BLaER1 (cell line): ENCODE results near the gene TBL1XR1.

Source experiments
- H3K27ac ChIP-seq: shearing (Covaris generic); formaldehyde crosslinking; 2 replicates; pipeline ENCODE4 v1.8.1; 2022
- H3K27me3 ChIP-seq: shearing (Covaris generic); formaldehyde crosslinking; 2 replicates; pipeline ENCODE4 v1.8.1; 2022
- H3K36me3 ChIP-seq: shearing (Covaris generic); formaldehyde crosslinking; 2 replicates; pipeline ENCODE4 v1.8.1; 2022
- H3K4me1 ChIP-seq: shearing (Covaris generic); formaldehyde crosslinking; 2 replicates; pipeline ENCODE4 v1.8.1; 2022
- H3K4me2 ChIP-seq: shearing (Covaris generic); formaldehyde crosslinking; 2 replicates; pipeline ENCODE4 v1.8.1; 2022
- H3K4me3 ChIP-seq: shearing (Covaris generic); formaldehyde crosslinking; 2 replicates; pipeline ENCODE4 v1.8.1; 2022
- H3K9ac ChIP-seq: shearing (Covaris generic); formaldehyde crosslinking; 2 replicates; pipeline ENCODE4 v1.8.1; 2022
- H3K9me3 ChIP-seq: shearing (Covaris generic); formaldehyde crosslinking; 2 replicates; pipeline ENCODE4 v1.8.1; 2022
- H4K20me1 ChIP-seq: shearing (Covaris generic); formaldehyde crosslinking; 2 replicates; pipeline ENCODE4 v1.8.1; 2022
- Cebpa-rat ChIP-seq: shearing (Covaris generic); IDR thresholded peaks from 2 replicates; pipeline ENCODE4 v1.8.1; 2022

TBL1XR1 gene

GRCh38 chr3:177197041-177197726 is at the start of gene TBL1XR1:
TSS of gene TBL1XR1 (minus strand) at chr3:177197482. CDS start at chr3:177064977, 132,505 bp downstream.
- peak within 1 kb of the TSS; percentile 100 for H3K27ac ChIP-seq
- H3K4me2 ChIP-seq, result peak within 1 kb of the TSS; percentile 89
- no peaks in the 10 kb centered on the region for H3K9me3 ChIP-seq
- TF ChIP-seq Cebpa-rat, result no peak
- no peaks in the 10 kb centered on the region for H3K27me3 ChIP-seq
- peaks cover 31% of the 10 kb centered on the region for H4K20me1 ChIP-seq
- peaks cover 57% of the 10 kb centered on the region for H3K4me1 ChIP-seq
- H3K4me3 ChIP-seq, result peak within 1 kb of the TSS; percentile 89
- peaks cover 16% of the 10 kb centered on the region; the same call in 1 of the 2 replicates for H3K36me3 ChIP-seq
- H3K9ac ChIP-seq, result peak within 1 kb of the TSS; percentile 97

GRCh38 chr3:177245250-177245649 is 48.0 kb upstream of the TBL1XR1 start:
- Histone ChIP-seq H3K4me3 (no peak overlapping the region), H3K9me3 (peaks cover 24% of the 10 kb centered on the region), H3K4me2 (no peak overlapping the region), H3K27ac (no peak overlapping the region), H3K4me1 (no peaks in the 10 kb centered on the region), H3K9ac (no peak overlapping the region), H3K36me3 (no peaks in the 10 kb centered on the region), H3K27me3 (no peaks in the 10 kb centered on the region), H4K20me1 (no peaks in the 10 kb centered on the region)
- no peak for TF ChIP-seq Cebpa-rat

DNA sequence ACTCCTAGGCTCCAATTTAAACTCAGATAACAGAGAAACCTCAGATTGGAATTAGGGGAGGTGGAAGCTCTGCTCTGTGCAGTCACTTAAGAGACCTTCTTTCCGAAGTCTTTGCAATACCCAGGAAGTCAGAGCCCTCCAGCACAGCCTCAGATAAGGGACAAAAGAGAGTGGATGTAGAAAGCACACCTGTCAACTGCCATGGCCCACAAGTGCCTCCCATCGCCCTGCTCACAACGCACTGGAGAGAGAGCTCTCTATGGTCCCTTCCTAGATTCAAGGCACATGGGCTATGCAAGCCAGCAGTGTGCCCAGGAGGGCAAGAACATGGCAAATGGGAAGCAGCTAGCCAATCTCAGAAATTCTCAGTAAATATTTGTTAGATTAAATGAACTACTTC is 47.3 kb upstream of the TBL1XR1 start:
- Histone ChIP-seq H3K27me3 (no peaks in the 10 kb centered on the region), H3K4me1 (no peaks in the 10 kb centered on the region)

DNA sequence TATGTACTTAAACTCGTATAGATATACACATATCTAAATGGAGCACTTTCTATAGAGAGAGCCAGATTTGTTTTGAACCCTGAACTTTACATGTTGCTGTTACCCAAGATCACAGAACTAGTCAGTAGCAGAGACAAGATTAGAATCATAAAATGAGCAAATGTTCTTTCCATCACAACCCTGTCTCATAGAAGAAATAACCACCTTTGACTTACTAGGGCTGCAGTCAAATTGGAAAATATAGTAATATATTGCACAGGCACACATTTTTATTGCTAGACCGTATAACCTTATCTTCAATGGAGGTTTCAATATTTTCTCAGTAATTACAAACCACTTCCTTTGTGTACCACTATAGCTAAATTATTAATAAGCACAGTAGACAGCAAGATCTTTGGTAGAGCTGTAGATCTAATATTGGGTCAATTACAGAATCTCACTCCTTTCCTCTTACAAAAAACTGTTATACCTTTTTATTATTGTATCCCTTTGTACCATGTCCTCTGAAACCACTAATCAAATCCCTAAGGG is 41.5 kb upstream of the TBL1XR1 start:
- Histone ChIP-seq H3K9ac (no peak overlapping the region), H3K4me2 (no peak overlapping the region), H3K27me3 (no peaks in the 10 kb centered on the region), H4K20me1 (no peaks in the 10 kb centered on the region), H3K27ac (no peak overlapping the region), H3K36me3 (no peaks in the 10 kb centered on the region), H3K4me1 (peaks cover 7% of the 10 kb centered on the region; the same call in 1 of the 2 replicates), H3K9me3 (peaks cover 9% of the 10 kb centered on the region; the same call in 1 of the 2 replicates), H3K4me3 (no peak overlapping the region)
- TF ChIP-seq Cebpa-rat, result no peak

More for the DNA sequence above, 47.3 kb upstream of the TBL1XR1 start:
- no peaks in the 10 kb centered on the region for H4K20me1 ChIP-seq
- no peak for TF ChIP-seq Cebpa-rat
- no peak overlapping the region for H3K9ac ChIP-seq
- no peak overlapping the region for H3K4me3 ChIP-seq
- peaks cover 25% of the 10 kb centered on the region for H3K9me3 ChIP-seq
- no peaks in the 10 kb centered on the region for H3K36me3 ChIP-seq
- no peak overlapping the region for H3K4me2 ChIP-seq
- H3K27ac ChIP-seq, result no peak overlapping the region

DNA sequence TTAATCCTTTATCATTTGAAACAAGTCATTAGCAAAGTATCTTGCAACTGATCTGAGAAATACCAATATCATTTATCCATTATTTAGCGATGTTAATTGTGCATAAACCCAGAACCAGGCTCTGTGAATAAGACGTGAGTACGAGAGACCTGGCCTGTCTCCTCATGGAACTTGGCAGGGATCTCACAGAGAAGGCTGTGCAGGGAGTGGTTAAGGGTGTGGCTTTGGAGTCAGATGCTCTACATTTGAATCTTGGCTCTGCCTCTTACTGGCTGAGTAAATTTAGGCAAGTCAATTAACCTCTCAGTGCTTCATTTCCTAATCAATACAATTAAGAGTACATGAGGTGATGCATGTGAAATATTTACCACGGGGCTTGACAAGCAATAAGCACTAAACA is 39.9 kb upstream of the TBL1XR1 start:
- Histone ChIP-seq H3K4me2 (no peak overlapping the region), H3K9ac (no peak overlapping the region), H3K4me3 (no peak overlapping the region)

DNA sequence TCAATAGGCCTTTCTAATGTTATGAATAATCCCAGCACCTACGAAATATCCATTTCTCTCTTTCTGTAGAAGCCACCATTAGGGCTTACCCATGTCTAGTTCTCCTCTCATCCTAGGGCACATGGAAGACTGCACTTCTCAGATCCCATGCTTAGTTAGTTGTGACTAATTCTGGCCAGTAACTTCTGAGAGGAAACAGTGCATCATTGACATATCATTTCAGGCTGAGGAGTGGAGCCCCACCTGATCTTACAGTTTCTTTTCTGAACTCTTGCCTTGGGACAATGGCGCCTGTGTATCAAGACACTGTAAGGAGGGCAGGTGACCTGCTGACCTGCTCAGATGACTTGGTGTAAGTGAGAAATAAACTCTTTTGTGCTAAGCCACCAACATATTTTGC is 39.4 kb upstream of the TBL1XR1 start:
- no peak for TF ChIP-seq Cebpa-rat
- no peak overlapping the region for H3K4me3 ChIP-seq
- no peaks in the 10 kb centered on the region for H3K27me3 ChIP-seq
- H3K4me2 ChIP-seq, result no peak overlapping the region
- peaks cover 7% of the 10 kb centered on the region; the same call in 1 of the 2 replicates for H3K4me1 ChIP-seq
- H3K27ac ChIP-seq, result no peak overlapping the region
- H3K9ac ChIP-seq, result no peak overlapping the region
- no peaks in the 10 kb centered on the region for H4K20me1 ChIP-seq
- H3K9me3 ChIP-seq, result peaks cover 9% of the 10 kb centered on the region; the same call in 1 of the 2 replicates
- no peaks in the 10 kb centered on the region for H3K36me3 ChIP-seq

More for the DNA sequence above, 39.9 kb upstream of the TBL1XR1 start:
- Histone ChIP-seq H3K9me3 (peaks cover 9% of the 10 kb centered on the region; the same call in 1 of the 2 replicates), H3K27me3 (no peaks in the 10 kb centered on the region), H3K27ac (no peak overlapping the region), H3K4me1 (peaks cover 7% of the 10 kb centered on the region; the same call in 1 of the 2 replicates), H4K20me1 (no peaks in the 10 kb centered on the region), H3K36me3 (no peaks in the 10 kb centered on the region)
- no peak for TF ChIP-seq Cebpa-rat

GRCh38 chr3:177234121-177234520 is 36.8 kb upstream of the TBL1XR1 start:
- H3K4me1 ChIP-seq, result peaks cover 8% of the 10 kb centered on the region; the same call in 1 of the 2 replicates
- H4K20me1 ChIP-seq, result no peaks in the 10 kb centered on the region

DNA sequence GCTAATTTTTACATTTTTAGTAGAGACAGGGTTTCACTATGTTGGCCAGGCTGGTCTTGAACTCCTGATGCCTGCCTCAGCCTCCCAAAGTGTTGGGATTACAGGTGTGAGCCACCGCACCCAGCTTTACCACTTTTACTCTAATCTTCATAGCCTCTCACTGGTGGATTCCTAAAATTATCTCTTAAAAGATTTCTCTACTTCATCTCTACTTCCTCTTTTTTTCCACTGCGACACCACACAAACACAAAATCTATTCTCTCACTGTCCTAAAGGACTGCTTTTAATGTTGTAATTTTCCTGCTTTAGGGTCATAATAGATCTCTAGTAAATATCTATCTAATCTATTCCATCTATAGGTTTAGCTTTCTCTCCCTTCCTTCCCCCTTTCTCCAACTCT is 34.0 kb upstream of the TBL1XR1 start:
- TF ChIP-seq Cebpa-rat, result no peak
- no peaks in the 10 kb centered on the region for H4K20me1 ChIP-seq
- H3K27me3 ChIP-seq, result no peaks in the 10 kb centered on the region
- no peak overlapping the region for H3K9ac ChIP-seq
- H3K9me3 ChIP-seq, result peaks cover 32% of the 10 kb centered on the region
- no peak overlapping the region for H3K4me3 ChIP-seq
- H3K27ac ChIP-seq, result no peak overlapping the region
- no peak overlapping the region for H3K4me2 ChIP-seq
- H3K4me1 ChIP-seq, result 0 out of 2 replicates have a peak, but pooled peaks cover 3% of the 10 kb centered on the region
- no peaks in the 10 kb centered on the region for H3K36me3 ChIP-seq

More at GRCh38 chr3:177234121-177234520, 36.8 kb upstream of the TBL1XR1 start:
- no peak for TF ChIP-seq Cebpa-rat
- H3K4me3 ChIP-seq, result no peak overlapping the region
- no peaks in the 10 kb centered on the region for H3K27me3 ChIP-seq
- no peaks in the 10 kb centered on the region for H3K36me3 ChIP-seq
- no peak overlapping the region for H3K4me2 ChIP-seq
- H3K9me3 ChIP-seq, result peaks cover 17% of the 10 kb centered on the region
- H3K9ac ChIP-seq, result no peak overlapping the region
- no peak overlapping the region for H3K27ac ChIP-seq

- no peak overlapping the region for H3K4me2 ChIP-seq
- no peak overlapping the region for H3K4me3 ChIP-seq
- 0 out of 2 replicates have a peak, but pooled peaks cover 3% of the 10 kb centered on the region for H3K4me1 ChIP-seq
- H3K36me3 ChIP-seq, result no peaks in the 10 kb centered on the region
- TF ChIP-seq Cebpa-rat, result no peak
- no peaks in the 10 kb centered on the region for H3K27me3 ChIP-seq
- H3K9me3 ChIP-seq, result peaks cover 31% of the 10 kb centered on the region
- H4K20me1 ChIP-seq, result no peaks in the 10 kb centered on the region
- H3K27ac ChIP-seq, result no peak overlapping the region
- H3K9ac ChIP-seq, result no peak overlapping the region
Observed at GRCh38 chr3:177230641-177231040, 33.4 kb upstream of the TBL1XR1 start.

DNA sequence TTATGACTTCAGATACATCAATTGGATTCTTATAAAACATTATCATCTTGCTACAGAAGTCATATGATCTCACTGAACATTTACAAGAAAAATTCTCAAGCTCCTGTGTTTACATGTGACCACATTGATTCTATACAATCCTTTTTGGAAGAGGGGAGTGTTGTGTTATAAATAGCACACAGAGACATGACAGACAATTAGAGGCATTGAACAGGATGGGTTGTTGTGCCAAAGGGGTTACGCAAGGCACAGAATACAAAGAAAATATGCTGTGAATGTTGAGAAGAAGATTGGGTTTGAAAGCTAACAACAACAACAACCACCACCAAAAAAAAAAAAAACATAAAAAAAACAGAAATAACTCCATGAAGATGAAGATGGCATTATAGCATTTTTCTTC is 32.5 kb upstream of the TBL1XR1 start:
- Histone ChIP-seq H3K9me3 (peaks cover 31% of the 10 kb centered on the region), H3K4me1 (peaks cover 4% of the 10 kb centered on the region; the same call in 1 of the 2 replicates), H3K4me2 (no peak overlapping the region), H3K9ac (no peak overlapping the region), H4K20me1 (no peaks in the 10 kb centered on the region), H3K27me3 (no peaks in the 10 kb centered on the region), H3K4me3 (no peak overlapping the region), H3K36me3 (no peaks in the 10 kb centered on the region), H3K27ac (no peak overlapping the region)
- no peak for TF ChIP-seq Cebpa-rat
